GM12872 (cell line): ENCODE data around the gene S1PR4.
A peak's percentile ranks its signal among the peaks of the same experiment; 100 is the strongest.

Experiments
- TF ChIP-seq, protein P1 (sequence below): IDR thresholded peaks from 3 replicates; pipeline ENCODE4 v1.5.1; 2011; ENCODE audit warnings: low read depth, mild to moderate bottlenecking, low read length, moderate library complexity; ENCODE audit not compliant: insufficient read depth

Gene S1PR4

DNA sequence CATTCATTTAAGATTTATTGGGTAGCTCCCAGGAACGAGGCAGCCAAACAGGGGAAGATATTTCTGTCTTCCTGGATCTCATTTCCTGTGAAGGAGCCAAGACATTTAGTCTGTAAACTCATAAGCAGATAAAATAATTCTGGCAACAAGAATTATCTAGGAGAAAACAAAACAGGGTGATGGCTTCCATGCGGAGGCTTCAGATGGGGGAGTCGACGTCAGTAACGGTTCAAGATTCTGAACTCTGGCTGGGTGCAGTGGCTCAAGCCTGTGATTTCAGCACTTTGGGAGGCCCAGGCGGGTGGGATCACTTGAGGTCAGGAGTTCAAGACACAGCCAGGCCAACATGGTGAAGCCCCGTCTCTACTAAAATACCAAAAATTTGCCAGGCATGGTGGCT lies 41.5 kb upstream of the S1PR4 start:
- TF ChIP-seq, protein P1, sequence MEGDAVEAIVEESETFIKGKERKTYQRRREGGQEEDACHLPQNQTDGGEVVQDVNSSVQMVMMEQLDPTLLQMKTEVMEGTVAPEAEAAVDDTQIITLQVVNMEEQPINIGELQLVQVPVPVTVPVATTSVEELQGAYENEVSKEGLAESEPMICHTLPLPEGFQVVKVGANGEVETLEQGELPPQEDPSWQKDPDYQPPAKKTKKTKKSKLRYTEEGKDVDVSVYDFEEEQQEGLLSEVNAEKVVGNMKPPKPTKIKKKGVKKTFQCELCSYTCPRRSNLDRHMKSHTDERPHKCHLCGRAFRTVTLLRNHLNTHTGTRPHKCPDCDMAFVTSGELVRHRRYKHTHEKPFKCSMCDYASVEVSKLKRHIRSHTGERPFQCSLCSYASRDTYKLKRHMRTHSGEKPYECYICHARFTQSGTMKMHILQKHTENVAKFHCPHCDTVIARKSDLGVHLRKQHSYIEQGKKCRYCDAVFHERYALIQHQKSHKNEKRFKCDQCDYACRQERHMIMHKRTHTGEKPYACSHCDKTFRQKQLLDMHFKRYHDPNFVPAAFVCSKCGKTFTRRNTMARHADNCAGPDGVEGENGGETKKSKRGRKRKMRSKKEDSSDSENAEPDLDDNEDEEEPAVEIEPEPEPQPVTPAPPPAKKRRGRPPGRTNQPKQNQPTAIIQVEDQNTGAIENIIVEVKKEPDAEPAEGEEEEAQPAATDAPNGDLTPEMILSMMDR, result no peak

DNA sequence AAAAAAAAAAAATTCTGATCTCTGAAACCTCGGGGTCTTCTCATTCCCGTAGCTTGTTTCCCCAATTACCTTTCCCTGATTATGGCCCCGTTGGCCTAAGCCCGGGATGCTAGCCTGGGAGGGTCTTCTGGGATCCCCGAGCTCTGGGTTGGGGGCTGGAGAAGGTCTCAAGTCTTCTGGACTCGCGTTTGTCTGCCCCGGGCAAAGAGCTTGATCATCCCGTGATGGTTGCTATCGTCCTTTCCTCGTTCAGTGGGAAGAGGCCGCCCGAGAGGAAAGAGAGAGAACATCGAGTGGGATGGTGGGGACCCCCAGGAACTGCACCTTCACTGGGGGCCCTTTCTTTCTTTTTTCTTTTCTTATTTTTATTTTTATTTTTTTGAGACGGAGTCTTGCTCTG lies 40.3 kb upstream of the S1PR4 start:
- TF ChIP-seq, protein P1, result no peak

DNA sequence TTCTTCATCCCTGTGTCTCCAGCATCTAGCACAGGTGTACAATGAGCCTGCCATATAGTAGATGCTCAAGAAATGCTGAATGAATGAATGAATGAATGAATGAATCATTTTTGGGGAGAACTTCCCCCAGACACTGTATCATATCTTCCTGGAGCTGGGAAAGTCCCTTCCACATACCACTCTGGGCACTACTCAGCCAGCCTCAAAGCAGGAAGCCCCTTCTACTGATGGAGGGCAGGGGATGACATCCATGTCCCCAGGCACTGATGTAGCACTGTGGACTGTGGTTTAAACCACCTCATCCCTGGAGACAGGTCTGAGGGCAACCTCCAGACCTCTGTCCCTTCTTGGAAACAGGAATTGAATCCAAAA lies 37.9 kb upstream of the S1PR4 start:
- TF ChIP-seq, protein P1, result no peak

DNA sequence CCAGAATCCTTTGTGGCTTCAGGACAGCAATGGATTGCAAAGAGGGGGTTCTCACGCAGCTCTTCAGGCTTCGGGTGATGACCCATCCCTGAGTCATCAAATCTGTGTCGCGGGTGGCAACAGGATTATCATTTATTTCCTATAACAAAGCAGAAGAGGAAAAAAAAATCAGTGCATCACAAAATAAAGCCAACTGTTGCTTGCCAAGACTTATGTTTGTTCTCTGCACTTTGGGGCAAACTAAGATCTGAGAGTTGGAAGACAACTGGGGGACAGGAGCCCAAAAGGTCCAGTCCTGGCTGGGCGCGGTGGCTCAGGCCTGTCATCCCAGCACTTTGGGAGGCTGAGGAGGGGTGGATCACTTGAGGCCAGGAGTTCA lies 36.3 kb upstream of the S1PR4 start:
- TF ChIP-seq, protein P1, result no peak

DNA sequence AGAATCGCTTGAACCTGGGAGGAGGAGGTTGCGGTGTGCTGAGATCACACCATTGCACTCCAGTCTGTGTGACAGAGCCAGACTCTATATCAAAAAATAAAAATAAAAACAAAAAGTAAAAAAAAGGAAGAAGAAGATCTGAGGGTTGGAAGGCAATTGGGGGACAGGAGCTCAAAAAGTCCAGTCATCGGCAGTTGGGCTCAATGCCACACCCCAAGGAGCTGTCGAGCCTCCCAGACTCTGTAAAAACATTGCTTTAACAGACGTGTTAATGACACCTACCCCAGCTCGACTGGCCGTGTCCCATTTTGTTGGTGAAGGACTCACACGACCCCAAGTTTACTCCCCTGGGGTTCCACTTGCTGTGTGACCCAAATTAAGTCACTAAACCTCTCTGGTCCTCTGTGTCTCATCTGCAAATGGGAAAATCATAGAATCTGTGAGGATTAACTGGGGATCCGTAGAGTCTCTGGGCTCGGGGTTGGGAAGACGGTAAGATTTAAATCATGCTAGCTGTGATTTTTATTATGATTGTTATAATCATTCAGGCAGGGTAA lies 35.7 kb upstream of the S1PR4 start:
- TF ChIP-seq, protein P1, result no peak

DNA sequence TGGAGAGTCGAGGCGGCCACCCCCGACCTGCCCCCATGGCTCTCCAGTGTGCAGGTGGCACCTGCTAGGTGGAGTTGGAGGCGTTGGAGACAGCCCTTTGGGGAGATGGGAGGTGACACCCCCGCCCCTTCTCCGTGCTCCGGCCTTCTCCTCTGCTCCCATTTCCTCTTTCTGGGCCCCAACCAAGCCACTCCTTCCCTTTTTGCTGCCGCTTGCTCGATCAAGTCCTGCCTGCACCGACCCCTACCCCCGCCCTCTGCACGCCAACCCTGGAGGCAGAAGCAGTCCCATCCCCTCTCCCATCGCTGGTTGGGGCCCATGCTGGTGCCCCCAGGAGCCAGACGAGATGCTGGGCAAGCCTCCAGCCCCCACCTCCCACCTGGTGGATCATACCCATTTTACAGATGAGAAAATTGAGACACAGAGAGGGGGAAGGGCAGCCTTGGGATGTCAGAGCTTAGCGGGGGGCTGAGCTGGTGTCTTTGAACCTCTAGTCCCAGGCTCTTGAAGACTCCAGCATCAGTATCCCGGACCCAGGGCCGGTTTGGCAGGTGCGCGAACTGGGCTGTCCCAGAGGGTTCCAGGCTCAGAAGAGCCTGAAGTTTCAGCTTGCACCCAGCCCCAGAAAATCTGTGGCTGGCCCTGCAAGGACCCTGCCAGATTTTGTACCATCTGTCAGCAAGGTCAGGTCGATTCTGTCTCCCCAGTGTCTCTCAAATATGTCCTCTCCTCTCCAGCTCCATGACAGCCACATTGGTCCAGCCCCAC lies 32.5 kb upstream of the S1PR4 start:
- TF ChIP-seq, protein P1, result no peak

DNA sequence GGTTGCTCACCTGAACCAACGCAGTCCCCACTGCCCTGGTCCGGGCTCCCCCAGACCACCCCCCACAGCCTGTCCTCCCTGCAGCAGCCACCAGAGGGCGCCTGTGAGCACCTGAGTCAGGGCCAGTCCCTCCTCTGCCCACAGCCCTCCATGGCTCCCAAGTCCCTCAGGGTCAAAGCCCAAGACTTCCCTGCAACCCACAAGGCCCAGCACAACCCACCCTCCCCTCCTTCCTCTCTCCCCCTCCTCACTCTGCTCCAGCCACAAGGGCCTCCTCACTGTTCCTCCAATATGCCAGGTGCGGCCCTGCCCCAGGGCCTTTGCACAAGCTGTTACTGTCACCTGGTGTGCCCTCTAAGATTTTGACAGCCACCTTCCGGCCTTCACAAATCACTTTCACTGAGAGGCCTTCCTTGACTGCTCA lies 31.9 kb upstream of the S1PR4 start:
- TF ChIP-seq, protein P1, result peak; percentile 97
